Breast epithelium (tissue), 4 donors: ENCODE measurements around the gene GTF2IRD1. TPM values are rescaled to one million over a fixed set of nuclear protein-coding genes. Genes with fewer than 3 reads are reported as not detected.

Experiments used
- DNase-seq, 2 donors: peaks; one replicate each; pipeline ENCODE4 v3.0.0-alpha.2; 2019; ENCODE audit warnings: low spot score in 2 of 2
- H3K27ac ChIP-seq, 2 donors: fragments of 200-600 bp; sonication (generic) in 1 of 2; one replicate each; pipeline ENCODE4 v1.5.1; 2016 to 2019; ENCODE audit warnings: mild to moderate bottlenecking in 1 of 2
- H3K27me3 ChIP-seq, 2 donors: fragments of 200-600 bp; sonication (generic) in 1 of 2; one replicate each; pipeline versions ENCODE4 v1.5.1 to v1.6.0; 2017 to 2019; ENCODE audit warnings: control low read depth in 1 of 2, mild to moderate bottlenecking in 1 of 2
- H3K36me3 ChIP-seq: fragments of 200-600 bp; one replicate; pipeline ENCODE4 v1.5.1; 2019
- H3K4me1 ChIP-seq, 2 donors: fragments of 200-600 bp; sonication (generic); one replicate each; pipeline ENCODE4 v1.5.1; 2016 to 2019; ENCODE audit warnings: control low read depth in 1 of 2
- H3K4me3 ChIP-seq, 3 donors: fragments of 200-600 bp; sonication (generic); 1 replicate in 2 of 3; 2 replicates in 1 of 3; pipeline ENCODE4 v1.5.1; 2016 to 2019; ENCODE audit warnings: mild to moderate bottlenecking in 3 of 3, moderate library complexity in 2 of 3
- H3K9me3 ChIP-seq, 2 donors: fragments of 200-600 bp; sonication (generic) in 1 of 2; one replicate each; pipeline ENCODE4 v1.5.1; 2016 to 2019; ENCODE audit warnings: control low read depth in 1 of 2
- CTCF ChIP-seq, 3 donors: fragments of 450-650 bp; IDR thresholded peaks; one replicate each; pipeline ENCODE4 v1.5.1; 2016 to 2017; ENCODE audit warnings: antibody characterized with exemption in 3 of 3, mild to moderate bottlenecking in 3 of 3, moderate library complexity in 3 of 3
- POLR2A ChIP-seq: fragments of 450-650 bp; IDR thresholded peaks from one replicate; pipeline ENCODE4 v1.6.1; 2016; ENCODE audit warnings: antibody characterized with exemption, mild to moderate bottlenecking, moderate library complexity
- POLR2AphosphoS5 ChIP-seq, 3 donors: sonication (generic); formaldehyde crosslinking; IDR thresholded peaks; one replicate each; pipeline ENCODE4 v1.6.1; 2017; ENCODE audit warnings: antibody characterized with exemption in 3 of 3
- intact Hi-C: fragments of 100-400 bp; cut with DNase I; formaldehyde crosslinking; loops from one replicate; pipeline ENCODE4 v1.15.1; 2023; ENCODE audit warnings: low total_unique reads
- total RNA-seq, 3 donors: library from RNA; depleted of rRNA; stranded (reverse); fragments of >200 nt; gene quantifications; one replicate each; pipeline ENCODE4 v1.1.0, GENCODE V29; 2016

GTF2IRD1 gene
- total RNA-seq, 3 donors from 2014 or later: 11.0 to 18.7 (median 12.5) TPM

GRCh38 chr7:74623135-74623534, 169.4 kb downstream of the GTF2IRD1 start:
- TF ChIP-seq POLR2AphosphoS5 (IDR thresholded peaks at IDR 0.05): no peak
- no peak for TF ChIP-seq POLR2A
- TF ChIP-seq CTCF (IDR thresholded peaks at IDR 0.05): no peak
- H3K9me3 ChIP-seq: no peaks in the 10 kb centered on the region
- H3K36me3 ChIP-seq: no peaks in the 10 kb centered on the region
- no peak overlapping the region for H3K4me3 ChIP-seq
- no peaks in the 10 kb centered on the region for H3K4me1 ChIP-seq
- no peaks in the 10 kb centered on the region for H3K27me3 ChIP-seq
- DNase-seq: no peak
- H3K27ac ChIP-seq: no peak overlapping the region
- intact Hi-C loops: no loop called here

GRCh38 chr7:74625446-74625845, 171.7 kb downstream of the GTF2IRD1 start:
- DNase-seq: no peak
- no peaks in the 10 kb centered on the region for H3K9me3 ChIP-seq
- H3K27me3 ChIP-seq: no peaks in the 10 kb centered on the region
- intact Hi-C loops: no loop called here
- H3K36me3 ChIP-seq: no peaks in the 10 kb centered on the region
- no peak overlapping the region for H3K27ac ChIP-seq
- TF ChIP-seq CTCF (IDR thresholded peaks at IDR 0.05) (no peak), POLR2A (no peak), POLR2AphosphoS5 (IDR thresholded peaks at IDR 0.05) (no peak)
- H3K4me3 ChIP-seq: no peak overlapping the region
- no peaks in the 10 kb centered on the region for H3K4me1 ChIP-seq

GRCh38 chr7:74627661-74628411, 174.1 kb downstream of the GTF2IRD1 start:
- Histone ChIP-seq H3K4me3 (peak overlapping the region in 2 of 3 donors; percentile 18 to 33), H3K9me3 (no peaks in the 10 kb centered on the region), H3K27me3 (no peaks in the 10 kb centered on the region), H3K36me3 (no peaks in the 10 kb centered on the region), H3K4me1 (no peaks in the 10 kb centered on the region), H3K27ac (peak overlapping the region; percentile 79 to 82)
- TF ChIP-seq CTCF (IDR thresholded peaks at IDR 0.05): no peak
- TF ChIP-seq POLR2AphosphoS5 (IDR thresholded peaks at IDR 0.05): no peak
- no peak for TF ChIP-seq POLR2A
- intact Hi-C loops: no loop called here
- peak in 1 of 2 donors; percentile 40 for DNase-seq

GRCh38 chr7:74632505-74632904, 178.8 kb downstream of the GTF2IRD1 start:
- peaks cover 0 to 9% of the 10 kb centered on the region in 2 donors for H3K4me1 ChIP-seq
- no peaks in the 10 kb centered on the region for H3K27me3 ChIP-seq
- TF ChIP-seq CTCF (IDR thresholded peaks at IDR 0.05) (no peak), POLR2AphosphoS5 (IDR thresholded peaks at IDR 0.05) (no peak), POLR2A (no peak)
- intact Hi-C loops: no loop called here
- no peaks in the 10 kb centered on the region for H3K36me3 ChIP-seq
- no peak overlapping the region for H3K4me3 ChIP-seq
- peak overlapping the region in 1 of 2 donors; percentile 57 for H3K27ac ChIP-seq
- no peaks in the 10 kb centered on the region for H3K9me3 ChIP-seq
- no peak for DNase-seq

- no peak for TF ChIP-seq POLR2A
- TF ChIP-seq POLR2AphosphoS5 (IDR thresholded peaks at IDR 0.05): no peak
- no peak for TF ChIP-seq CTCF (IDR thresholded peaks at IDR 0.05)
- Histone ChIP-seq H3K4me1 (peaks cover 0 to 9% of the 10 kb centered on the region in 2 donors), H3K36me3 (no peaks in the 10 kb centered on the region), H3K4me3 (no peak overlapping the region), H3K27me3 (no peaks in the 10 kb centered on the region), H3K9me3 (no peaks in the 10 kb centered on the region), H3K27ac (peak overlapping the region; percentile 43 to 92)
- peak in 1 of 2 donors; percentile 53 for DNase-seq
- intact Hi-C loops: no loop called here
These were observed 179.8 kb downstream of the GTF2IRD1 start for GRCh38 chr7:74633451-74633921.
